ENCODE results near the gene DHX35.

GRCh38 chr20:39080326-39080725, 118.2 kb downstream of the DHX35 start:
- no peak for TF ChIP-seq ESRRA (IDR thresholded peaks at IDR 0.05; ENCODE audit: low read length)
- no peak for TF ChIP-seq USF2 (IDR thresholded peaks at IDR 0.05; ENCODE audit: borderline replicate concordance, low read depth, low read length)
- TF ChIP-seq NBN (IDR thresholded peaks at IDR 0.05), result no peak
- no peak for TF ChIP-seq YY1 (IDR thresholded peaks at IDR 0.05; ENCODE audit: low read depth, low read length)
